B cell (primary cell): ENCODE data around the gene TRIM60. TPM values are rescaled to one million over a fixed set of nuclear protein-coding genes. Genes with fewer than 3 reads are reported as not detected.
"Not testable (repeated sequence)": the region's sequence is repeated elsewhere in the genome, so short reads cannot be mapped to it uniquely, and the experiment has no call there.

Experiments
- ATAC-seq: fragments of 200-7000 bp; cut with Tn5 transposase; one replicate; pipeline ENCODE4 v1.10.0; 2021; ENCODE audit warnings: low read depth, mild to moderate bottlenecking, moderate number of reproducible peaks, moderate library complexity
- CTCF ChIA-PET: fragments of 350-600 bp; sonication (Branson Sonifier 250); formaldehyde crosslinking; loops from one replicate; lab custom pipeline; 2021; ENCODE audit warnings: antibody characterized with exemption, inconsistent platforms; lab: Charles Lee
- POLR2A ChIA-PET: fragments of 350-600 bp; sonication (Branson Sonifier 250); formaldehyde crosslinking; loops from one replicate; lab custom pipeline; 2021; ENCODE audit warnings: antibody characterized with exemption; lab: Charles Lee
- DNase-seq: peaks from one replicate; pipeline ENCODE4 v3.0.0; 2013
- H2AFZ ChIP-seq: 2 replicates; pipeline ENCODE4 v1.6.1; 2012; ENCODE audit warnings: mild to moderate bottlenecking, low read depth, low read length; ENCODE audit not compliant: insufficient read depth, poor library complexity, severe bottlenecking
- H3K27ac ChIP-seq, 2 donors: 1 replicate in 1 of 2; 2 replicates in 1 of 2; pipeline ENCODE4 v1.5.1; 2012 to 2013; ENCODE audit warnings: low read length in 2 of 2, mild to moderate bottlenecking in 2 of 2, moderate library complexity in 1 of 2
- H3K27me3 ChIP-seq, 4 experiments: fragments of 200-600 bp in 1 of 4; sonication (generic) in 1 of 4; replicated peaks in 1 of 4; 1 replicate in 2 of 4; 2 replicates in 2 of 4; pipeline versions ENCODE4 v1.6.1 to v1.7.0; 2013 to 2016; ENCODE audit warnings: low read length in 3 of 4, mild to moderate bottlenecking in 2 of 4, mixed read lengths in 1 of 4, moderate library complexity in 1 of 4; ENCODE audit not compliant: insufficient read depth in 4 of 4, control insufficient read depth in 3 of 4; ENCODE audit errors: control extremely low read depth in 1 of 4
- H3K36me3 ChIP-seq, 2 experiments: replicated peaks in 1 of 2; 1 replicate in 1 of 2; 2 replicates in 1 of 2; pipeline versions ENCODE4 v1.6.1 to v1.7.1; 2013; ENCODE audit warnings: low read length in 1 of 2; ENCODE audit not compliant: insufficient read depth in 2 of 2, control insufficient read depth in 1 of 2; ENCODE audit errors: control extremely low read depth in 1 of 2, extremely low read depth in 1 of 2
- H3K4me1 ChIP-seq, 2 donors: fragments of 200-600 bp in 1 of 2; sonication (generic) in 1 of 2; 1 replicate in 1 of 2; 2 replicates in 1 of 2; pipeline versions ENCODE4 v1.5.1 to v1.6.1; 2013 to 2017; ENCODE audit warnings: low read length in 2 of 2; ENCODE audit not compliant: control insufficient read depth in 2 of 2, insufficient read depth in 2 of 2
- H3K4me2 ChIP-seq: replicated peaks from 2 replicates; pipeline ENCODE3; 2012; ENCODE audit warnings: mild to moderate bottlenecking, low read depth, low read length; ENCODE audit not compliant: poor library complexity, severe bottlenecking
- H3K4me3 ChIP-seq, 5 experiments: fragments of 200-600 bp in 1 of 5; sonication (generic) in 1 of 5; 1 replicate in 3 of 5; 2 replicates in 2 of 5; pipeline versions ENCODE4 v1.5.1 to v1.7.0; 2011 to 2016; ENCODE audit warnings: low read length in 4 of 5, mild to moderate bottlenecking in 4 of 5, low read depth in 2 of 5, control low read depth in 1 of 5, moderate library complexity in 1 of 5; ENCODE audit not compliant: insufficient read depth in 1 of 5; ENCODE audit errors: control extremely low read depth in 1 of 5, extremely low read depth in 1 of 5
- H3K79me2 ChIP-seq: fragments of 200-600 bp; sonication (generic); one replicate; pipeline ENCODE4 v1.6.0; 2016; ENCODE audit warnings: low read length; ENCODE audit not compliant: control insufficient read depth, insufficient read depth
- H3K9ac ChIP-seq: fragments of 200-600 bp; sonication (generic); 2 replicates; pipeline ENCODE4 v1.6.1; 2017; ENCODE audit warnings: mild to moderate bottlenecking, low read length, moderate library complexity
- H3K9me3 ChIP-seq, 3 donors: one replicate each; pipeline versions ENCODE4 v1.6.1 to v1.7.1; 2013; ENCODE audit warnings: low read length in 2 of 3; ENCODE audit not compliant: control insufficient read depth in 2 of 3, insufficient read depth in 1 of 3; ENCODE audit errors: control extremely low read depth in 1 of 3
- H4K20me1 ChIP-seq: 2 replicates; pipeline ENCODE4 v1.6.0; 2012; ENCODE audit warnings: mild to moderate bottlenecking, low read length; ENCODE audit not compliant: insufficient read depth, control insufficient read depth, poor library complexity, severe bottlenecking
- H3K27ac Mint-ChIP-seq: one replicate; pipeline ENCODE4 v1.8.0; 2021; ENCODE audit warnings: mixed read lengths
- H3K27me3 Mint-ChIP-seq: one replicate; pipeline ENCODE4 v1.8.0; 2021; ENCODE audit warnings: mixed read lengths
- H3K4me1 Mint-ChIP-seq: one replicate; pipeline ENCODE4 v1.8.0; 2021; ENCODE audit warnings: mixed read lengths
- H3K4me3 Mint-ChIP-seq: one replicate; pipeline ENCODE4 v1.8.0; 2021; ENCODE audit warnings: mixed read lengths
- H3K9me3 Mint-ChIP-seq: one replicate; pipeline ENCODE4 v1.8.0; 2022; ENCODE audit warnings: mixed read lengths; ENCODE audit not compliant: insufficient read depth
- EZH2 ChIP-seq: IDR thresholded peaks from 2 replicates; pipeline ENCODE4 v1.6.1; 2012; ENCODE audit warnings: borderline replicate concordance, low read depth, mild to moderate bottlenecking, moderate library complexity, low read length; ENCODE audit not compliant: insufficient read depth, poor library complexity, severe bottlenecking
- WGBS: methylation state at CpG from one replicate; pipeline ENCODE4 v1.1.5; 2013; ENCODE audit warnings: missing lambda C conversion rate; ENCODE audit not compliant: insufficient coverage; 5-methylcytosine and 5-hydroxymethylcytosine counted together
- intact Hi-C: fragments of 100-400 bp; cut with micrococcal nuclease; formaldehyde crosslinking; loops from one replicate; pipeline ENCODE4 v1.10.0; 2022
- polyA plus RNA-seq: library from polyadenylated mRNA; depleted of rRNA; stranded (reverse); fragments of >200 nt; gene quantifications from 2 replicates; pipeline ENCODE4 v1.2.3, GENCODE V29; 2012
- total RNA-seq, 2 donors: library from RNA; stranded (reverse); fragments of 120-200 nt in 1 of 2; gene quantifications; 1 replicate in 1 of 2; 2 replicates in 1 of 2; pipeline versions ENCODE4 v1.2.3 to v1.2.4, GENCODE V29; 2013 to 2022
- TF ChIP-seq, protein P1 (sequence below): fragments of 200-600 bp; IDR thresholded peaks from one replicate; pipeline ENCODE4 v1.8.0; 2022; ENCODE audit warnings: antibody characterized with exemption, mild to moderate bottlenecking

TRIM60 gene
- total and polyA plus RNA-seq, 2 donors (not counting 1 experiment from before 2014, with no cell fraction given) = not detected

DNA sequence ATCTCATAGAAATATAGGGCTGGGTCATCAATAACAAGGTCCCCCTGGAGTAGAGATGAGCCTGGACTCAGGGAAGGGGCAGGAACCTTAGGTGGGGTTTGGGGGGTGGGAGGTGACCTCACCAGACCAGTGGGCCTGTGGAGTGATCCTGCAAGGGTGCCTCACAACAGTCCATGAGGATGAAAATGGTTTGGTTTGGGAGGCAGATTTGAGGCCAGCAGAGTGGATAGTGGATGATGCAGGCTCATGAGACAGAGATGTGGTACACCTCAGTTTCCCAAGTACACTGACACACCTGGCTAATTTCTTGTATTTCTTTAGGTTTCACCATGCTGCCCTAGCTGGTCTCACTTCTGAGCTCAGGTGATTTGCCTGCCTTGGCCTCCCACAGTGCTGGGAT lies 18.1 kb upstream of the TRIM60 start:
- no peaks in the 10 kb centered on the region for H3K27me3 ChIP-seq
- no peaks in the 10 kb centered on the region for H4K20me1 ChIP-seq
- H3K4me3 ChIP-seq = no peak overlapping the region
- H2AFZ ChIP-seq = no peak overlapping the region
- no peaks in the 10 kb centered on the region for H3K9me3 ChIP-seq
- no peak overlapping the region for H3K27ac ChIP-seq
- no peaks in the 10 kb centered on the region for H3K4me1 ChIP-seq
- ChIA-PET POLR2A (no interaction called here), CTCF (no interaction called here)
- Mint-ChIP-seq H3K27ac (no peak overlapping the region), H3K9me3 (no peaks in the 10 kb centered on the region), H3K4me3 (no peak overlapping the region), H3K27me3 (peaks cover 5% of the 10 kb centered on the region), H3K4me1 (no peaks in the 10 kb centered on the region)
- no peaks in the 10 kb centered on the region for H3K36me3 ChIP-seq
- H3K4me2 ChIP-seq = no peak overlapping the region
- H3K79me2 ChIP-seq = no peaks in the 10 kb centered on the region
- ATAC-seq (no peak), DNase-seq (no peak)
- intact Hi-C loops = no loop called here
- no peak for TF ChIP-seq EZH2
- TF ChIP-seq, protein P1, sequence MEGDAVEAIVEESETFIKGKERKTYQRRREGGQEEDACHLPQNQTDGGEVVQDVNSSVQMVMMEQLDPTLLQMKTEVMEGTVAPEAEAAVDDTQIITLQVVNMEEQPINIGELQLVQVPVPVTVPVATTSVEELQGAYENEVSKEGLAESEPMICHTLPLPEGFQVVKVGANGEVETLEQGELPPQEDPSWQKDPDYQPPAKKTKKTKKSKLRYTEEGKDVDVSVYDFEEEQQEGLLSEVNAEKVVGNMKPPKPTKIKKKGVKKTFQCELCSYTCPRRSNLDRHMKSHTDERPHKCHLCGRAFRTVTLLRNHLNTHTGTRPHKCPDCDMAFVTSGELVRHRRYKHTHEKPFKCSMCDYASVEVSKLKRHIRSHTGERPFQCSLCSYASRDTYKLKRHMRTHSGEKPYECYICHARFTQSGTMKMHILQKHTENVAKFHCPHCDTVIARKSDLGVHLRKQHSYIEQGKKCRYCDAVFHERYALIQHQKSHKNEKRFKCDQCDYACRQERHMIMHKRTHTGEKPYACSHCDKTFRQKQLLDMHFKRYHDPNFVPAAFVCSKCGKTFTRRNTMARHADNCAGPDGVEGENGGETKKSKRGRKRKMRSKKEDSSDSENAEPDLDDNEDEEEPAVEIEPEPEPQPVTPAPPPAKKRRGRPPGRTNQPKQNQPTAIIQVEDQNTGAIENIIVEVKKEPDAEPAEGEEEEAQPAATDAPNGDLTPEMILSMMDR = no peak
- H3K9ac ChIP-seq = no peak overlapping the region

- Histone ChIP-seq H3K4me1 (no peaks in the 10 kb centered on the region), H3K4me3 (no peak overlapping the region), H3K27ac (no peak overlapping the region), H3K79me2 (no peaks in the 10 kb centered on the region), H3K4me2 (no peak overlapping the region), H3K9me3 (no peaks in the 10 kb centered on the region), H2AFZ (no peak overlapping the region), H3K36me3 (no peaks in the 10 kb centered on the region), H3K9ac (no peak overlapping the region), H4K20me1 (no peaks in the 10 kb centered on the region), H3K27me3 (no peaks in the 10 kb centered on the region)
- Mint-ChIP-seq H3K4me1 (no peaks in the 10 kb centered on the region), H3K4me3 (no peak overlapping the region), H3K27ac (no peak overlapping the region), H3K9me3 (no peaks in the 10 kb centered on the region), H3K27me3 (peaks cover 2% of the 10 kb centered on the region)
- ChIA-PET POLR2A (no interaction called here), CTCF (no interaction called here)
- ATAC-seq = no peak
- intact Hi-C loops = no loop called here
- no peak for DNase-seq
- 67% methylated on average over 5 of the region's 5 CpGs for WGBS
- TF ChIP-seq, protein P1 = no peak
- TF ChIP-seq EZH2 = no peak
Observed at GRCh38 chr4:165016971-165017370, 14.8 kb upstream of the TRIM60 start.

DNA sequence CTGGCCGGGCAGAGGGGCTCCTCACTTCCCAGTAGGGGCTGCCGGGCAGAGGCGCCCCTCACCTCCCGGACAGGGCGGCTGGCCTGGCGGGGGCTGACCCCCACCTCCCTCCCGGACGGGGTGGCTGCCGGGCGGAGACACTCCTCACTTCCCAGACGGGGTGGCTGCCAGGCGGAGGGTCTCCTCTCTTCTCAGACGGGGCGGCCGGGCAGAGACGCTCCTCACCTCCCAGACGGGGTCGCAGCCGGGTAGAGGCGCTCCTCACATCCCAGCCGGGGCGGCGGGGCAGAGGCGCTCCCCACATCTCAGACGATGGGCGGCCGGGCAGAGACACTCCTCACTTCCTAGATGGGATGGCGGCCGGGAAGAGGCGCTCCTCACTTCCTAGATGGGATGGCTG lies 11.8 kb upstream of the TRIM60 start:
- H3K9me3 Mint-ChIP-seq, H3K9ac ChIP-seq, H3K4me3 Mint-ChIP-seq, H3K4me1 Mint-ChIP-seq, H3K4me1 ChIP-seq, H3K79me2 ChIP-seq, ATAC-seq, DNase-seq, H3K27ac Mint-ChIP-seq, H2AFZ ChIP-seq, H3K27ac ChIP-seq, H4K20me1 ChIP-seq, intact Hi-C loops, H3K27me3 ChIP-seq, POLR2A ChIA-PET, H3K36me3 ChIP-seq, H3K9me3 ChIP-seq, H3K4me2 ChIP-seq, CTCF ChIA-PET, H3K4me3 ChIP-seq, H3K27me3 Mint-ChIP-seq: not testable (repeated sequence)
- 100% methylated on average over 4 of the region's 30 CpGs for WGBS
